Measurements from ENCODE around the gene PDE6D. TPM values are rescaled to one million over a fixed set of nuclear protein-coding genes. Genes with fewer than 3 reads are reported as not detected.

PDE6D gene
- total RNA-seq, 1 donor from 2014 or later, result 18.7 TPM

DNA sequence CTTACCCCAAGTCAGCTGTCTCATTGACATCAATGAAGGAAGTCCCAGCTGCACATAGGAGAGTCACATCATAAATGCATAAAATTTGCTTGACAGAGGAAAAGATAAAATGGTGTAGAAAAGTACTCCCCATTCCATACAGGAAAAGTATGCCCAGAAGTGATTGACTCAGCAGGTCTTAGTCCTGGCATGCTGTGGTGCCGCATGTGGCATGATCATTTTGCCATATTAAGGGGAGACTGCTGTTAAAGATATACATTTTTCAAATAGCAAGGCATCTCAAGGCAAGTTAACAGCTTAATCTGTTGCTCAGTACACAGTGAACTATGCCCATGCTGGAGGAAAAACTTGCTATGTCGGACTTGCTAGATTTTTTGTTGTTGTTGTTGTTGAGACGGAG lies 13.3 kb upstream of the PDE6D start:
- Histone ChIP-seq H3K27ac (no peak overlapping the region), H3K9me3 (no peaks in the 10 kb centered on the region), H3K4me3 (no peak overlapping the region), H3K4me1 (no peaks in the 10 kb centered on the region), H3K36me3 (peaks cover 93% of the 10 kb centered on the region), H3K27me3 (no peaks in the 10 kb centered on the region)
- ATAC-seq (no peak), DNase-seq (no peak)
- intact Hi-C loops (cut with DNase I), result no loop called here
- TF ChIP-seq, protein P1, sequence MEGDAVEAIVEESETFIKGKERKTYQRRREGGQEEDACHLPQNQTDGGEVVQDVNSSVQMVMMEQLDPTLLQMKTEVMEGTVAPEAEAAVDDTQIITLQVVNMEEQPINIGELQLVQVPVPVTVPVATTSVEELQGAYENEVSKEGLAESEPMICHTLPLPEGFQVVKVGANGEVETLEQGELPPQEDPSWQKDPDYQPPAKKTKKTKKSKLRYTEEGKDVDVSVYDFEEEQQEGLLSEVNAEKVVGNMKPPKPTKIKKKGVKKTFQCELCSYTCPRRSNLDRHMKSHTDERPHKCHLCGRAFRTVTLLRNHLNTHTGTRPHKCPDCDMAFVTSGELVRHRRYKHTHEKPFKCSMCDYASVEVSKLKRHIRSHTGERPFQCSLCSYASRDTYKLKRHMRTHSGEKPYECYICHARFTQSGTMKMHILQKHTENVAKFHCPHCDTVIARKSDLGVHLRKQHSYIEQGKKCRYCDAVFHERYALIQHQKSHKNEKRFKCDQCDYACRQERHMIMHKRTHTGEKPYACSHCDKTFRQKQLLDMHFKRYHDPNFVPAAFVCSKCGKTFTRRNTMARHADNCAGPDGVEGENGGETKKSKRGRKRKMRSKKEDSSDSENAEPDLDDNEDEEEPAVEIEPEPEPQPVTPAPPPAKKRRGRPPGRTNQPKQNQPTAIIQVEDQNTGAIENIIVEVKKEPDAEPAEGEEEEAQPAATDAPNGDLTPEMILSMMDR (IDR thresholded peaks at IDR 0.05), result no peak

DNA sequence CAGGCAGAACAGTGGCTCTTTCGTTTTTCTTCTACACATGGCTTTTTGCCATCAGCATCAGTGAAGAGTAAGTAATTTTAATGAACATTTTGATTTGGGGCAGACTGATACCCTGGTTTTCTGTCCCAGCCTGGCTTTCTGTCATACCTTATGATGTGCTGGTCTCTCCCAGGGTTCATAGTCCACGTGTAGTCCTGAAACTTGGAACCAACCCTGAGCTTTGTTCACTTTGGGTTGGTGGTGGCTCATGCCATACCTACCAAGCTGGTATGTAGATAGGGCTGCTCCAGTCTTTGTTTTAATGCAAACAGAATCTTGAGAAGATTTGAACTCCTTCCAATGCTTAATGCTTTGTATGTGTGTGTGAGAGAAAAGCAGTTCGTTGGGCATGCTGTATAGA lies 10.0 kb upstream of the PDE6D start:
- H3K4me3 ChIP-seq, result no peak overlapping the region
- intact Hi-C loops (cut with DNase I), result no loop called here
- peaks cover 10% of the 10 kb centered on the region for H3K4me1 ChIP-seq
- DNase-seq, result no peak
- H3K27ac ChIP-seq, result no peak overlapping the region
- ATAC-seq, result no peak
- H3K27me3 ChIP-seq, result no peaks in the 10 kb centered on the region
- no peaks in the 10 kb centered on the region for H3K9me3 ChIP-seq
- peaks cover 70% of the 10 kb centered on the region for H3K36me3 ChIP-seq
- TF ChIP-seq, protein P1 (IDR thresholded peaks at IDR 0.05), result no peak

DNA sequence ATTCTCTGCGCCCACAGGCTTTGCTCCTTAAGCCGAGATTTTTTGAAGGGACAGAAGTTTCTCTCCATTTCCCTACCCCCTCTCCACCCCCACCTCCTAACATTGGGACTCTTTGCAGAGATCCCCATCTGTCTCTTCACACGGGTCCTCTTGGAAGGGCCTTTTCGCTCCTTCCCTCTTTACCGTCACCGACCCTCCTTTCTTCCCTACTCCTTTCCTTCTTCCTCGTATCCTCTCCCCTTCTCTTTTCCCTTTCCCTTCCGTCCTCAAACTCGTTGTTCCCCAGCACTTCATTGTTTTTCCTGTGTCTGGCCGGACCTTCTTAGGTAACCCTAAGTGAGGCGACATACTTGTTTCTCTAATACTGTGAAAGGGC lies 5.8 kb upstream of the PDE6D start:
- Histone ChIP-seq H3K36me3 (peaks cover 29% of the 10 kb centered on the region), H3K4me1 (peaks cover 37% of the 10 kb centered on the region), H3K9me3 (no peaks in the 10 kb centered on the region), H3K27me3 (no peaks in the 10 kb centered on the region), H3K27ac (peak overlapping the region; percentile 69), H3K4me3 (peak overlapping the region; percentile 96)
- DNase-seq (no peak), ATAC-seq (no peak)
- intact Hi-C loops (cut with DNase I), result no loop called here
- TF ChIP-seq, protein P1 (IDR thresholded peaks at IDR 0.05), result no peak

DNA sequence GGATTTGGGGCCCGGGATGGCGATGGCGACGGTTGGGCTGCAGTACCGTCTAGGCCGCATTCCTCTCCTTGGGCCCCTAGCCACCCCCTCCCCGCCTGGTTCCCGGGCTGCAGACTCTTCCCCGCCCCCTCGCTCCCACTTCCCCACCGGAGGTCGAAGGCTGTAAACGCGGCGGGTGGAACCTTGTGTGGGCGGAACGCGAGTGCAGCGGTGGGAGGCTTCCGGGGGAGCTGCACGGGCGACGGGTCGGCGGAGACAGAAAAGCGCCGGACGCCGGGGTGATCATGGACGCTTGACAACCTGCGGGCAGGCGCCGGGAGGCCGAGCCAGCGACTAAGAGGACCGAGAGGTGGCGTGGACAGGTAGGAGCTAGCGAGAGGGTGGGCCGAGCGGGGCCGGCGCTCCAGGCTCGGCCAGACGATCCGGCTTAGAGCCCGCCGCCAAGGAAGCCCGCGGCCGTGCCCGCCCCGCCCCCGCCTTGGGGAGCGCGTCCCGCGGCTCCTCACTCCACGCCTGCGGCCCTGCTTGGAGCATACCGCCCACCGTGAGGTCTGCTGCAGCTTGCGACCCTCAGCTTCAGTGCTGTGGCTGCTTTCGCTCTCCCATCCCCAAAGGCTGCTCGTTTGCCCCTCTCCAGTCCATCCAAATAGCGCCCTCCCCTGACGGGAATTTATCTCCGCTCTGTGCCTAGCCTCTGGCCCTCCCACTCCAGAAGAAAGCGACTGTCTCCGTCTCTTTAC lies 5.3 kb upstream of the PDE6D start, which contains the start of gene COPS7B:
TSS of gene COPS7B (plus strand) at position 269 of the 740 bp plus-strand sequence. CDS start 2,126 bp downstream, outside the sequence.
- Histone ChIP-seq H3K9me3 (no peaks in the 10 kb centered on the region), H3K27me3 (no peaks in the 10 kb centered on the region), H3K4me1 (peaks cover 37% of the 10 kb centered on the region), H3K36me3 (peaks cover 23% of the 10 kb centered on the region), H3K4me3 (peak within 1 kb of the TSS; percentile 96), H3K27ac (peak within 1 kb of the TSS; percentile 69)
- DNase-seq, result peak; percentile 91
- intact Hi-C loops (cut with DNase I), result no loop called here
- ATAC-seq, result peak; percentile 90
- TF ChIP-seq, protein P1 (IDR thresholded peaks at IDR 0.05), result peak; percentile 23

DNA sequence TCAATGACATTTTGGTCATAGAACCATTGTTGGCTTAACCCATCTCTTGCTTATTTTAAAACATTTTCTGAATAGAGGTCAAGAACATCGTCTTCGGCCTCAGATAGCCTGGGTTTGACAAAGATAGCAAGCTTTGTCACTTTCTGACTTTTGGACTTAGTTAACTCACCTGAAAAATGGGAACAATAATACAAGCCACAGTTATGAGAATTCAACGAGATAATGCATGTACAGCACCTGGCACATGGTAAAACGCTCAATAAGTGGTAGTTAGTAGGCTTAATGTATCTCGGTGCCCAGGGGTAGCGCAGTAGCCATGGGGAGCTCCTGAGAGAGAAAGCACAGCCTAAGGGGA lies 4.7 kb upstream of the PDE6D start:
- no peaks in the 10 kb centered on the region for H3K9me3 ChIP-seq
- no peak for DNase-seq
- H3K4me1 ChIP-seq, result peaks cover 37% of the 10 kb centered on the region
- H3K4me3 ChIP-seq, result peak overlapping the region; percentile 96
- H3K27ac ChIP-seq, result peak overlapping the region; percentile 69
- intact Hi-C loops (cut with DNase I), result no loop called here
- ATAC-seq, result no peak
- peaks cover 19% of the 10 kb centered on the region for H3K36me3 ChIP-seq
- TF ChIP-seq, protein P1 (IDR thresholded peaks at IDR 0.05), result no peak
- H3K27me3 ChIP-seq, result no peaks in the 10 kb centered on the region
